HCT116 (cell line): ENCODE data around the gene CISD1. TPM values are rescaled to one million over a fixed set of nuclear protein-coding genes. Genes with fewer than 3 reads are reported as not detected.

Source experiments
- ATAC-seq: fragments of 200-7000 bp; cut with Tn5 transposase; 2 replicates; pipeline ENCODE4 v1.9.1; 2020; ENCODE audit warnings: mild to moderate bottlenecking, moderate library complexity
- BruUV-seq: library from RNA; stranded (reverse); fragments of 400-500 nt; replicated peaks from 2 replicates; lab custom pipeline; 2021; lab: Mats Ljungman, UMichigan
- CTCF ChIA-PET: fragments of 300-600 bp; sonication (Branson Sonifier 250); formaldehyde crosslinking; loops from one replicate; lab custom pipeline; 2021; ENCODE audit warnings: antibody characterized with exemption; lab: Charles Lee
- POLR2A ChIA-PET: fragments of 300-600, 350-600 bp; sonication (Branson Sonifier 250); formaldehyde crosslinking; loops from one replicate; lab custom pipeline; 2021; ENCODE audit warnings: antibody characterized with exemption; lab: Charles Lee
- RAD21 ChIA-PET, 2 experiments: fragments of 300-600 bp; sonication (Branson Sonifier 250); formaldehyde crosslinking; loops; one replicate each; lab custom pipeline; 2023; ENCODE audit warnings: low total read pairs in 2 of 2; ENCODE audit not compliant: uncharacterized antibody in 2 of 2, unreplicated experiment in 2 of 2, low non-redundant PET in 1 of 2; lab: Charles Lee
- DNase-seq: peaks from one replicate; pipeline ENCODE4 v3.0.0-alpha.2; 2010; ENCODE audit warnings: low read depth, low spot score
- H2AFZ ChIP-seq: fragments of 200-600 bp; shearing (Covaris generic), sonication (generic); 2 replicates; pipeline ENCODE4 v1.6.1; 2017; ENCODE audit warnings: low read depth, mixed run types, mixed read lengths, antibody characterized with exemption, low read length; ENCODE audit not compliant: poor library complexity, severe bottlenecking
- H3K27ac ChIP-seq: 2 replicates; pipeline ENCODE4 v1.5.1; 2012; ENCODE audit warnings: low read depth, low read length
- H3K27me3 ChIP-seq: fragments of 200-600 bp; sonication (generic); 2 replicates; pipeline ENCODE4 v1.6.1; 2016; ENCODE audit warnings: mixed run types, low read length, mixed read lengths; ENCODE audit not compliant: insufficient read depth
- H3K36me3 ChIP-seq, 2 experiments: fragments of 200-500 bp in 1 of 2; fragments of 200-600 bp in 1 of 2; sonication (Bioruptor generic) in 1 of 2; sonication (generic) in 1 of 2; 2 replicates each; pipeline versions ENCODE4 v1.5.1 to v1.6.1; 2014 to 2016; ENCODE audit warnings: low read length in 2 of 2, inconsistent platforms in 1 of 2, mixed read lengths in 1 of 2, mixed run types in 1 of 2; ENCODE audit not compliant: insufficient read depth in 2 of 2, control insufficient read depth in 1 of 2
- H3K4me1 ChIP-seq, 2 experiments: fragments of 200-600 bp in 1 of 2; sonication (generic) in 1 of 2; 2 replicates each; pipeline versions ENCODE4 v1.5.1 to v1.6.1; 2012 to 2017; ENCODE audit warnings: low read length in 2 of 2, inconsistent platforms in 1 of 2, mild to moderate bottlenecking in 1 of 2, mixed read lengths in 1 of 2, mixed run types in 1 of 2, moderate library complexity in 1 of 2; ENCODE audit not compliant: insufficient read depth in 2 of 2, control insufficient read depth in 1 of 2
- H3K4me2 ChIP-seq: fragments of 200-600 bp; sonication (generic); 2 replicates; pipeline ENCODE4 v1.6.1; 2017; ENCODE audit warnings: mixed run types, low read length, mixed read lengths
- H3K4me3 ChIP-seq, 2 experiments: fragments of 200-600 bp in 1 of 2; sonication (generic) in 1 of 2; replicated peaks in 1 of 2; 2 replicates each; pipeline ENCODE4 v1.5.1; 2011 to 2016; ENCODE audit warnings: low read length in 2 of 2, control low read depth in 1 of 2, low read depth in 1 of 2, mild to moderate bottlenecking in 1 of 2, mixed read lengths in 1 of 2, mixed run types in 1 of 2
- H3K79me2 ChIP-seq: fragments of 200-600 bp; sonication (generic); 2 replicates; pipeline ENCODE4 v1.6.1; 2017; ENCODE audit warnings: mild to moderate bottlenecking, mixed run types, low read length, moderate library complexity, mixed read lengths; ENCODE audit not compliant: insufficient read depth
- H3K9ac ChIP-seq: fragments of 200-600 bp; sonication (generic); 2 replicates; pipeline ENCODE4 v1.6.1; 2016; ENCODE audit warnings: low read length, mixed read lengths
- H3K9me2 ChIP-seq: fragments of 200-600 bp; sonication (generic), shearing (Covaris generic); 2 replicates; pipeline ENCODE4 v1.6.1; 2017; ENCODE audit warnings: mixed run types, mild to moderate bottlenecking, moderate library complexity; ENCODE audit not compliant: insufficient read depth
- H3K9me3 ChIP-seq, 2 experiments: fragments of 200-500 bp in 1 of 2; fragments of 200-600 bp in 1 of 2; sonication (Bioruptor generic) in 1 of 2; sonication (generic) in 1 of 2; 2 replicates each; pipeline ENCODE4 v1.6.1; 2014 to 2017; ENCODE audit warnings: low read length in 2 of 2, mixed read lengths in 2 of 2, inconsistent platforms in 1 of 2, low read depth in 1 of 2, mild to moderate bottlenecking in 1 of 2, mixed run types in 1 of 2, moderate library complexity in 1 of 2; ENCODE audit not compliant: control insufficient read depth in 1 of 2, insufficient read depth in 1 of 2
- H4K20me1 ChIP-seq: fragments of 200-600 bp; sonication (generic), shearing (Covaris generic); 2 replicates; pipeline ENCODE4 v1.6.1; 2017; ENCODE audit warnings: mixed run types, mild to moderate bottlenecking, moderate library complexity; ENCODE audit not compliant: insufficient read depth
- ATF3 ChIP-seq: IDR thresholded peaks from 2 replicates; pipeline ENCODE4 v1.6.1; 2012
- CBX3 ChIP-seq: IDR thresholded peaks from 2 replicates; pipeline ENCODE4 v1.6.1; 2012; ENCODE audit warnings: low read depth
- CEBPB ChIP-seq: IDR thresholded peaks from 2 replicates; pipeline ENCODE4 v1.6.1; 2012; ENCODE audit warnings: low read depth
- EZH2 ChIP-seq: fragments of 200-600 bp; sonication (generic); IDR thresholded peaks from 2 replicates; pipeline ENCODE4 v1.6.1; 2017; ENCODE audit warnings: antibody characterized with exemption, mixed run types
- EZH2phosphoT487 ChIP-seq: fragments of 200-600 bp; IDR thresholded peaks from 2 replicates; pipeline ENCODE4 v1.6.1; 2018; ENCODE audit warnings: antibody characterized with exemption, borderline replicate concordance
- FOSL1 ChIP-seq: IDR thresholded peaks from 2 replicates; pipeline ENCODE4 v1.6.1; 2012; ENCODE audit warnings: low read depth
- POLR2A ChIP-seq: IDR thresholded peaks from 2 replicates; pipeline ENCODE4 v1.7.0; 2011; ENCODE audit warnings: borderline replicate concordance; ENCODE audit not compliant: insufficient read depth, insufficient read length; ENCODE audit errors: extremely low read depth
- SIN3A ChIP-seq: IDR thresholded peaks from 2 replicates; pipeline ENCODE4 v1.6.1; 2012; ENCODE audit warnings: low read depth
- SP1 ChIP-seq: IDR thresholded peaks from 2 replicates; pipeline ENCODE4 v1.6.1; 2012; ENCODE audit warnings: low read depth
- YY1 ChIP-seq: IDR thresholded peaks from 2 replicates; pipeline ENCODE4 v1.6.1; 2011; ENCODE audit warnings: low read length, low read depth, moderate library complexity, mild to moderate bottlenecking; ENCODE audit not compliant: insufficient replicate concordance; ENCODE audit errors: extremely low read depth
- intact Hi-C: fragments of 100-400 bp; cut with micrococcal nuclease; formaldehyde crosslinking; loops from 2 replicates; pipeline ENCODE4 v1.10.0; 2022
- total RNA-seq: library from RNA; stranded (reverse); gene quantifications from one replicate; pipeline ENCODE4 v1.2.1, GENCODE V29; 2021; ENCODE audit not compliant: unreplicated experiment

The CISD1 gene
- total RNA-seq, 1 experiment from 2014 or later = 47.3 TPM

- Histone ChIP-seq H3K9me3 (no peaks in the 10 kb centered on the region), H2AFZ (no peak overlapping the region), H3K9ac (no peak overlapping the region), H3K4me3 (no peak overlapping the region), H3K36me3 (no peaks in the 10 kb centered on the region), H3K27me3 (no peaks in the 10 kb centered on the region), H3K4me2 (no peak overlapping the region), H4K20me1 (no peaks in the 10 kb centered on the region), H3K9me2 (no peaks in the 10 kb centered on the region), H3K79me2 (no peaks in the 10 kb centered on the region), H3K4me1 (no peaks in the 10 kb centered on the region), H3K27ac (no peak overlapping the region)
- ChIA-PET POLR2A (no interaction called here), RAD21 (no interaction called here), CTCF (no interaction called here)
- no peak for ATAC-seq
- no TSS peak for BruUV-seq
- intact Hi-C loops = no loop called here
- TF ChIP-seq FOSL1 (no peak), YY1 (no peak), ATF3 (no peak), EZH2 (no peak), EZH2phosphoT487 (no peak), POLR2A (no peak)
- no peak for DNase-seq
Observed at GRCh38 chr10:58320351-58321049, 51.5 kb downstream of the CISD1 start.

DNA sequence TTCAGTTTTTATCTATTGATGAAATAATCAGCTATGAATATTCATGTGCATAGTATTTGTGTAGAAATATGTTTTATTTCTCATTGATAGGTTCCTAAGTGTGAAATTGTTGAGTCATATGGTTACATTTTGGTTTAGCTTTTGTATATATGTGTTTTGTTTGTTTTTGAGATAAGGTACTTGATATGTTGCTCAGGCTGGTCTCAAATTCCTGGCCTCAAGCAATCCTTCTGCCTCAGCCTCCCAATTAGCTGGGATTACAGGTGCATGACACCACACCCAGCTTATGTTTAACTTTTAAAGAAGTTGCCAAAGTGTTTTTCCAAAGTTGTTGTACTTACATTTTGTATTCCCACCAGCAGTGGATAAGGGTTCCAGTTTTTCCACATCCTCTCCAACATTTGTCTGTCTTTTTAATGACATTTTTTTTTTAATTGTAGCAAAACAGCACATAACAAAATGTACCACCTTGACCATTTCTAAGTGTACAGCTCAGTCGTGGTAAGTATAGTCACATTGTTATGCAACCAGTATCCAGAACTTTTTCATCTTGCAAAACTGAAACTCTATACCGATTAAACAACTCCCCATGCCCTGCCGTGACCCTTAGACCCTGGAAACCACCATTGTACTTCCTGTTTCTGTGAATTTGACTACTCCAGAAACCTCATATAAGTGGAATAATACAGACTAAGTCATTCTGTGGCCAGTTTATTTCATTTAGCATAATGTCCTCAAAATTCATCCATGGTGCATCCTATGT is 53.3 kb downstream of the CISD1 start:
- ChIA-PET RAD21 (no interaction called here), CTCF (no interaction called here), POLR2A (no interaction called here)
- Histone ChIP-seq H2AFZ (no peak overlapping the region), H3K4me2 (no peak overlapping the region), H3K36me3 (no peaks in the 10 kb centered on the region), H4K20me1 (no peaks in the 10 kb centered on the region), H3K79me2 (no peaks in the 10 kb centered on the region), H3K27ac (no peak overlapping the region), H3K9ac (no peak overlapping the region), H3K9me2 (no peaks in the 10 kb centered on the region), H3K4me1 (no peaks in the 10 kb centered on the region), H3K9me3 (no peaks in the 10 kb centered on the region), H3K27me3 (no peaks in the 10 kb centered on the region), H3K4me3 (no peak overlapping the region)
- DNase-seq (no peak), ATAC-seq (no peak)
- intact Hi-C loops = no loop called here
- BruUV-seq = no TSS peak
- TF ChIP-seq SP1 (no peak), SIN3A (no peak), CEBPB (no peak), CBX3 (no peak)
